ENCODE data around the gene PLEKHA5. TPM values are rescaled to one million over a fixed set of nuclear protein-coding genes. Genes with fewer than 3 reads are reported as not detected.

Gene PLEKHA5
- total RNA-seq, 2 experiments from 2014 or later = 2.1 to 3.2 TPM

GRCh38 chr12:19287302-19287701 lies 157.8 kb downstream of the PLEKHA5 start:
- TF ChIP-seq CTCF (IDR thresholded peaks at IDR 0.05) = no peak
- ATAC-seq (no peak), DNase-seq (no peak)
- Mint-ChIP-seq H3K27me3 (no peaks in the 10 kb centered on the region), H3K4me1 (ENCODE audit: low read depth) (no peaks in the 10 kb centered on the region), H3K36me3 (ENCODE audit: low read depth) (no peaks in the 10 kb centered on the region), H3K4me3 (no peak overlapping the region), H3K27ac (no peak overlapping the region), H3K9me3 (no peaks in the 10 kb centered on the region)
- CTCF ChIA-PET = no interaction called here
- intact Hi-C loops (cut with micrococcal nuclease) = no loop called here
- POLR2A ChIA-PET = no interaction called here

GRCh38 chr12:19288161-19288560 lies 158.6 kb downstream of the PLEKHA5 start:
- Mint-ChIP-seq H3K36me3 (ENCODE audit: low read depth) (no peaks in the 10 kb centered on the region), H3K27me3 (no peaks in the 10 kb centered on the region), H3K4me1 (ENCODE audit: low read depth) (no peaks in the 10 kb centered on the region), H3K9me3 (no peaks in the 10 kb centered on the region), H3K4me3 (no peak overlapping the region), H3K27ac (no peak overlapping the region)
- POLR2A ChIA-PET = no interaction called here
- TF ChIP-seq CTCF (IDR thresholded peaks at IDR 0.05) = no peak
- intact Hi-C loops (cut with micrococcal nuclease) = no loop called here
- no peak for DNase-seq
- no peak for ATAC-seq
- CTCF ChIA-PET = interaction anchor here (0.6 to 1.4 kb wide), 6 partner anchors 7 to 89 kb away, joined by 3 to 5 read pairs (median 4); no protein-coding TSS in a partner anchor

GRCh38 chr12:19288603-19289244 lies 159.2 kb downstream of the PLEKHA5 start:
- no peak for DNase-seq
- CTCF ChIA-PET = interaction anchor here (0.6 to 1.4 kb wide), 6 partner anchors 8 to 89 kb away, joined by 3 to 5 read pairs (median 4); no protein-coding TSS in a partner anchor
- ATAC-seq = no peak
- Mint-ChIP-seq H3K27ac (no peak overlapping the region), H3K9me3 (no peaks in the 10 kb centered on the region), H3K27me3 (no peaks in the 10 kb centered on the region), H3K4me1 (ENCODE audit: low read depth) (no peaks in the 10 kb centered on the region), H3K4me3 (no peak overlapping the region), H3K36me3 (ENCODE audit: low read depth) (no peaks in the 10 kb centered on the region)
- TF ChIP-seq CTCF (IDR thresholded peaks at IDR 0.05) = peak; percentile 72
- POLR2A ChIA-PET = no interaction called here
- intact Hi-C loops (cut with micrococcal nuclease) = no loop called here

GRCh38 chr12:19298836-19299605 lies 169.5 kb downstream of the PLEKHA5 start:
- DNase-seq = no peak
- no peak for ATAC-seq
- Mint-ChIP-seq H3K36me3 (ENCODE audit: low read depth) (no peaks in the 10 kb centered on the region), H3K9me3 (no peaks in the 10 kb centered on the region), H3K4me3 (no peak overlapping the region), H3K27me3 (no peaks in the 10 kb centered on the region), H3K27ac (no peak overlapping the region), H3K4me1 (ENCODE audit: low read depth) (no peaks in the 10 kb centered on the region)
- intact Hi-C loops (cut with micrococcal nuclease) = loop anchor here (10.0 kb wide), 1 partner anchor 1044 kb away; no protein-coding TSS in a partner anchor
- CTCF ChIA-PET = no interaction called here
- no peak for TF ChIP-seq CTCF (IDR thresholded peaks at IDR 0.05)
- POLR2A ChIA-PET = no interaction called here

GRCh38 chr12:19299765-19300164 lies 170.2 kb downstream of the PLEKHA5 start:
- Mint-ChIP-seq H3K4me1 (ENCODE audit: low read depth) (no peaks in the 10 kb centered on the region), H3K36me3 (ENCODE audit: low read depth) (no peaks in the 10 kb centered on the region), H3K27me3 (no peaks in the 10 kb centered on the region), H3K27ac (no peak overlapping the region), H3K9me3 (no peaks in the 10 kb centered on the region), H3K4me3 (no peak overlapping the region)
- no peak for TF ChIP-seq CTCF (IDR thresholded peaks at IDR 0.05)
- DNase-seq = no peak
- intact Hi-C loops (cut with micrococcal nuclease) = loop anchor here (10.0 kb wide), 1 partner anchor 1045 kb away; no protein-coding TSS in a partner anchor
- ChIA-PET CTCF (interaction anchor here (0.7 kb wide), 1 partner anchor 11 kb away, joined by 3 read pairs; no protein-coding TSS in a partner anchor), POLR2A (no interaction called here)
- ATAC-seq = no peak

All from activated CD8-positive, alpha-beta T cell treated with anti-CD3 and anti-CD28 coated beads for 36 hours (primary cell).